Neural cell (in vitro differentiated cells): ENCODE measurements around the gene OTOF. TPM values are rescaled to one million over a fixed set of nuclear protein-coding genes. Genes with fewer than 3 reads are reported as not detected.

ENCODE experiments used
- H2AFZ ChIP-seq: fragments of 200-600, 300-800 bp; sonication (generic), shearing (Covaris generic); 2 replicates; pipeline ENCODE4 v1.6.0; 2014; ENCODE audit warnings: low read depth, mild to moderate bottlenecking, antibody characterized with exemption, low read length, moderate library complexity
- H3F3A ChIP-seq: fragments of 200-600 bp; shearing (Covaris generic); 2 replicates; pipeline ENCODE4 v1.6.1; 2016; ENCODE audit warnings: mild to moderate bottlenecking, moderate library complexity, mixed read lengths, antibody characterized with exemption, low read length; ENCODE audit not compliant: insufficient read depth, poor library complexity, severe bottlenecking
- H3K27ac ChIP-seq: fragments of 200-600, 300-800 bp; sonication (generic), shearing (Covaris generic); 2 replicates; pipeline ENCODE4 v1.5.1; 2014; ENCODE audit warnings: mild to moderate bottlenecking, low read length, moderate library complexity
- H3K27me3 ChIP-seq: fragments of 300-800, 200-600 bp; sonication (generic), shearing (Covaris generic); 2 replicates; pipeline ENCODE4 v1.6.0; 2014; ENCODE audit warnings: mild to moderate bottlenecking, low read depth, low read length, moderate library complexity; ENCODE audit not compliant: insufficient read depth
- H3K36me3 ChIP-seq: fragments of 300-800, 200-600 bp; sonication (generic), shearing (Covaris generic); 2 replicates; pipeline ENCODE4 v1.5.1; 2014; ENCODE audit warnings: mild to moderate bottlenecking, antibody characterized with exemption, low read length, moderate library complexity; ENCODE audit not compliant: insufficient read depth
- H3K4me2 ChIP-seq: fragments of 300-800, 200-600 bp; sonication (generic), shearing (Covaris generic); 2 replicates; pipeline ENCODE4 v1.6.0; 2014; ENCODE audit warnings: mild to moderate bottlenecking, low read length
- H3K4me3 ChIP-seq: fragments of 300-800, 200-600 bp; sonication (generic), shearing (Covaris generic); 2 replicates; pipeline ENCODE4 v1.5.1; 2014; ENCODE audit warnings: mild to moderate bottlenecking, low read length, moderate library complexity
- H3K79me2 ChIP-seq: fragments of 200-600 bp; shearing (Covaris generic); replicated peaks from 2 replicates; pipeline ENCODE4 v1.6.0; 2014; ENCODE audit warnings: mild to moderate bottlenecking, low read length, moderate library complexity; ENCODE audit not compliant: insufficient read depth
- H3K9ac ChIP-seq: fragments of 300-800, 200-600 bp; sonication (generic), shearing (Covaris generic); 2 replicates; pipeline ENCODE4 v1.6.1; 2016; ENCODE audit warnings: mild to moderate bottlenecking, low read length, mixed read lengths
- H3K9me2 ChIP-seq: fragments of 200-600 bp; shearing (Covaris generic); 2 replicates; pipeline ENCODE4 v1.6.1; 2016; ENCODE audit warnings: mild to moderate bottlenecking, low read length, mixed read lengths; ENCODE audit not compliant: insufficient read depth
- H3K9me3 ChIP-seq: fragments of 200-600, 300-800 bp; sonication (generic), shearing (Covaris generic); 2 replicates; pipeline ENCODE4 v1.6.1; 2016; ENCODE audit warnings: mild to moderate bottlenecking, mixed run types, low read length, moderate library complexity, mixed read lengths
- H4K20me1 ChIP-seq: fragments of 200-600 bp; shearing (Covaris generic); 2 replicates; pipeline ENCODE4 v1.6.1; 2016; ENCODE audit warnings: mild to moderate bottlenecking, mixed run types; ENCODE audit not compliant: insufficient read depth
- CTCF ChIP-seq: fragments of 450-650 bp; IDR thresholded peaks from 2 replicates; pipeline ENCODE4 v1.5.1; 2014; ENCODE audit warnings: antibody characterized with exemption, mild to moderate bottlenecking, moderate library complexity; ENCODE audit not compliant: poor library complexity, severe bottlenecking
- EP300 ChIP-seq: fragments of 450-650 bp; conservative IDR thresholded peaks from 2 replicates; pipeline ENCODE4 v1.6.1; 2014; ENCODE audit warnings: antibody characterized with exemption, mild to moderate bottlenecking, moderate library complexity; ENCODE audit not compliant: poor library complexity, severe bottlenecking
- EZH2 ChIP-seq: fragments of 200-600, 300-800 bp; shearing (Covaris generic), sonication (generic); IDR thresholded peaks from 2 replicates; pipeline ENCODE4 v1.6.1; 2014; ENCODE audit warnings: antibody characterized with exemption, low read length, borderline replicate concordance, mild to moderate bottlenecking; ENCODE audit not compliant: insufficient read depth, poor library complexity, severe bottlenecking
- MXI1 ChIP-seq: fragments of 450-650 bp; conservative IDR thresholded peaks from 2 replicates; pipeline ENCODE4 v1.6.1; 2014; ENCODE audit warnings: antibody characterized with exemption, mild to moderate bottlenecking; ENCODE audit not compliant: poor library complexity, severe bottlenecking
- POLR2AphosphoS5 ChIP-seq: IDR thresholded peaks from 2 replicates; pipeline ENCODE4 v1.6.1; 2012
- RAD21 ChIP-seq: fragments of 450-650 bp; conservative IDR thresholded peaks from 2 replicates; pipeline ENCODE4 v1.6.1; 2014; ENCODE audit warnings: antibody characterized with exemption, mild to moderate bottlenecking, moderate library complexity
- REST ChIP-seq: IDR thresholded peaks from 2 replicates; pipeline ENCODE4 v1.6.1; 2012; ENCODE audit warnings: borderline replicate concordance
- SMC3 ChIP-seq: fragments of 450-650 bp; conservative IDR thresholded peaks from 2 replicates; pipeline ENCODE4 v1.6.1; 2014; ENCODE audit warnings: antibody characterized with exemption, mild to moderate bottlenecking, moderate library complexity; ENCODE audit not compliant: poor library complexity
- TAF1 ChIP-seq: IDR thresholded peaks from 2 replicates; pipeline ENCODE4 v1.6.1; 2012; ENCODE audit warnings: low read depth
- polyA plus RNA-seq: library from polyadenylated mRNA; depleted of rRNA; stranded (reverse); fragments of >200 nt; gene quantifications from 2 replicates; pipeline ENCODE4 v1.2.3, GENCODE V29; 2014

Gene OTOF
- polyA plus RNA-seq, 1 donor from 2014 or later, result not detected

GRCh38 chr2:26459991-26460612 lies 17.8 kb downstream of the OTOF start:
- Histone ChIP-seq H3K36me3 (no peaks in the 10 kb centered on the region), H3K27me3 (no peaks in the 10 kb centered on the region), H3F3A (no peaks in the 10 kb centered on the region), H3K4me2 (no peak overlapping the region), H3K9ac (no peak overlapping the region), H3K9me2 (no peaks in the 10 kb centered on the region), H3K9me3 (no peaks in the 10 kb centered on the region), H3K79me2 (no peaks in the 10 kb centered on the region), H3K27ac (no peak overlapping the region), H4K20me1 (no peaks in the 10 kb centered on the region), H2AFZ (no peak overlapping the region), H3K4me3 (no peak overlapping the region)
- TF ChIP-seq POLR2AphosphoS5 (no peak), SMC3 (no peak), EP300 (no peak), TAF1 (no peak), RAD21 (no peak), EZH2 (no peak), MXI1 (no peak), CTCF (no peak), REST (no peak)

- H3K9ac ChIP-seq, result no peak overlapping the region
- no peaks in the 10 kb centered on the region for H3K9me2 ChIP-seq
- no peak overlapping the region for H2AFZ ChIP-seq
- no peaks in the 10 kb centered on the region for H4K20me1 ChIP-seq
- no peak overlapping the region for H3K27ac ChIP-seq
- H3K27me3 ChIP-seq, result no peaks in the 10 kb centered on the region
- no peaks in the 10 kb centered on the region for H3K79me2 ChIP-seq
- no peaks in the 10 kb centered on the region for H3F3A ChIP-seq
- H3K4me2 ChIP-seq, result no peak overlapping the region
- H3K36me3 ChIP-seq, result no peaks in the 10 kb centered on the region
- H3K9me3 ChIP-seq, result no peaks in the 10 kb centered on the region
- H3K4me3 ChIP-seq, result no peak overlapping the region
- TF ChIP-seq SMC3 (no peak), POLR2AphosphoS5 (no peak), MXI1 (no peak), REST (no peak), EP300 (no peak), EZH2 (no peak), CTCF (no peak), RAD21 (no peak), TAF1 (no peak)
Measured at GRCh38 chr2:26458365-26459042, 19.4 kb downstream of the OTOF start.
